GM19395 (cell line): Measurements from ENCODE around the gene STRADB.
A peak's percentile ranks its signal among the peaks of the same experiment; 100 is the strongest.
"Not testable (repeated sequence)": the region's sequence is repeated elsewhere in the genome, so short reads cannot be mapped to it uniquely, and the experiment has no call there.

Source experiments
- ATAC-seq: cut with Tn5 transposase; IDR thresholded peaks from one replicate; pipeline ENCODE4 v1.9.1; 2021; ENCODE audit warnings: mild to moderate bottlenecking, moderate library complexity; ENCODE audit not compliant: unreplicated experiment

The STRADB gene, protein sequence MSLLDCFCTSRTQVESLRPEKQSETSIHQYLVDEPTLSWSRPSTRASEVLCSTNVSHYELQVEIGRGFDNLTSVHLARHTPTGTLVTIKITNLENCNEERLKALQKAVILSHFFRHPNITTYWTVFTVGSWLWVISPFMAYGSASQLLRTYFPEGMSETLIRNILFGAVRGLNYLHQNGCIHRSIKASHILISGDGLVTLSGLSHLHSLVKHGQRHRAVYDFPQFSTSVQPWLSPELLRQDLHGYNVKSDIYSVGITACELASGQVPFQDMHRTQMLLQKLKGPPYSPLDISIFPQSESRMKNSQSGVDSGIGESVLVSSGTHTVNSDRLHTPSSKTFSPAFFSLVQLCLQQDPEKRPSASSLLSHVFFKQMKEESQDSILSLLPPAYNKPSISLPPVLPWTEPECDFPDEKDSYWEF

DNA sequence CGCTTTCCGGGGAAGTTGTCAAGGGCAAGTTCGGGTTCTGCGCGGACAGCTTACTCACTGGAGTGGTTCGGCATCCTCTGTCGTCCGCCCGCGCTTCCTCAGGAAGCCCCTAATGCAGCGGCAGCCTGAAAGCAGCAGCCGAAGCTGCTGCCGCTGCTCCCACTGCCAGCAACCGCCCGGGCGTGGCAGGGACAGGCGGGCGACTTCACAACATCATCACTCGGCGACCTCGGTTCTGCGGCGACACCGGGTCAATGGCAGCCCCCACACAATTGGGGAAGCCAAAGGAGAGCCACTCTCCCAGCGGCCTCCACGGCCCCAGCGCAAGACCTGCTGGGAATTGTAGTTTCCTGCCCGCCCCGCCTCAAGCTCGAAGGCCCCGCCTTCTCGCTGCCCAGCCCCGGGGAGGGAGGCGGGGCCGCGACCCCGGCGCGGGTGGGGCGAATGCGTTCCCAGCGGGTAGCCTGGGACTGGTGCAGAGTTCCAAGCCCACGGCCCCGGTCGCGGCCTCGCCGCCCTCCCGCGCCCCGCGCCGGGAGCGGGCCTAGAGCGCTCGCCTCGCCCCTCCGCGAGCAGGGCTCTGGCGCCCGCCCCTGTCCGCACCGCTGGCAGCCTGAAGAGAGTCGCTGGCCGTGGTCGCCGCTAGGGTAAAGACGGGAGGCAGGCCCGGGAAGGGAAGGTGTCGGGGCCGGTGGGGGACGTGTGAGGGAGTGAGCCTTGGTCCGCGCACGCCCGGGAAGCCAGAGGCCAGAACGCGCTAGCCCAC is at the start of gene STRADB, which contains the start of gene TRAK2:
TSS of gene STRADB (plus strand) at position 449 of the 766 bp plus-strand sequence. CDS start 3,101 bp downstream, outside the sequence.
TSS of gene TRAK2 (minus strand) at position 167 of the 766 bp plus-strand sequence. CDS start 30,951 bp downstream, outside the sequence.
- ATAC-seq = peak; percentile 96

DNA sequence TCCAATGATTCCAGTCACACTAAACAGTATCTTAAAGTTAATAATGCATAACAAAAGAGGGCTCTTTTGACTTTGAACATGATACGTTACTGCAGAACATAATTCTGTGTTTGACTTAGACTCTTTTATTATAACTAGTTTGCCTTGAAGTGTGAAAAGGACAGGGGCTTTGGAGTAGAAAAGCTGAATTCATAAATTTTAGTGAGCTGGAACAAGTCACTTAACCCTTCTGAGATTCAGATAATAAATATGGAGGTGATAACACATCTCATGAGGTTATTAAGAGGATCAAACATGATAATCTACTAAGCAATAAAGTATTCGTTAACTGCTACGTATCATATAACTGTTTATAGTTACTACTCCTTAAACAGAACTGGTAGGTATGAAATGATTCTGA is 49.7 kb upstream of the STRADB start:
- ATAC-seq = no peak

DNA sequence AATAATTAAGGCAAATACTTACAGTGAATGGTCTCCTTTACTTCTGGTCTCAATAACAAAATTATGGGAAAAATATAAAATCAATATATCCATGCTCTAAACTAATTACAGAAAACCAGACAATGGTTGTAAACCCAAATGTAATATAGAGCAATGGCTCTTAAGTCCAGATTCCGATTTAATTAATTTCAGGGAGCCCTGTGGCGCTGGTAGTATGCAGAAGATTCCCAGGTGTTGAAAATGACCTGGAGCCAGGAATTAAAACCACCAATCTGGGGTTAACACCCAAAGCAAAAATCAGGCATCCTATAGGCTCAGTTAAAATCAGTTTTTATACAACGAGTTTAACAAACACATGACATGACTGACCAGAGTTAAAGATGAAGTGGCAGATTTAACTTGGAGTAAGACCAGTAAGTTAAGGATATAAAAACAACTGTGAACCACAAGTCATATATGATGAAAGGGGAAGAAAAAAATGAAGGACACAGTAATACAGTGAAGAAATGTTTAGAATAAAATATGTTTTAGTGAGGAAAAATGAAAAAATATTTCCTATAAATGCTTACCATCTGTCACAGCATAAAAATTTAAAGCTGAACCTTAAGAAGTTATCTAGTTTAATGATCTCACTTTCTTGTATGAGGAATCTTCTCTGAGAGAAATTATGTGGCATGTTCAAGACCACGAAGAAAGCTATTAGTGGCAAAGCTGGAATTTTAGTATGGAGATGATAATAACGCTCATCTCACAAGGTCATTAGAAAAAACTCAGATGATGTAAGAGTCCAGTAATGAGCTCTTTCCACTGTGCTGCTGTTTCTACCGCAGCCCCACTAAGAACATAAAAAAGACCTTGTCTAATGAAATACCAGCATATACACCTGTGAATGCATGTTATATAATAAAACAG is 48.6 kb upstream of the STRADB start:
- no peak for ATAC-seq

DNA sequence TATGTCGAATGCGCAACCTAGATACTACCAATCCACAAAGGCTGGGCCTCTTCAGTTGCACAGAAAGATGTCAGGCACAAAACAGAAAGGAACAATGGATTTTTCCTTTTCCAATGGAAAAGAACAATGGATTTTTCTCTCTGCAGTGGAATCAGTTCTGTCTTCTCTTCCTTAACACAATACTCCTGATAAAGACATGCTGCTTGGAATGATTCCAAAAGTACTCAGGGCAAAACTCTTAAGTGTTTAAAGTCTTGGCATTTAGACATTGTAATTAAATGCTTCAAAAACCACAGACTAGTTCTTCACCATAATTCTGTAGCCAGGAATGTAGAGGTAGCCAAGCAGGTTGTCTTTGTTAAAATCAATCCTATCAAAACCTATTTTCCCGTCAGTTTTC is 47.7 kb upstream of the STRADB start:
- ATAC-seq = no peak

DNA sequence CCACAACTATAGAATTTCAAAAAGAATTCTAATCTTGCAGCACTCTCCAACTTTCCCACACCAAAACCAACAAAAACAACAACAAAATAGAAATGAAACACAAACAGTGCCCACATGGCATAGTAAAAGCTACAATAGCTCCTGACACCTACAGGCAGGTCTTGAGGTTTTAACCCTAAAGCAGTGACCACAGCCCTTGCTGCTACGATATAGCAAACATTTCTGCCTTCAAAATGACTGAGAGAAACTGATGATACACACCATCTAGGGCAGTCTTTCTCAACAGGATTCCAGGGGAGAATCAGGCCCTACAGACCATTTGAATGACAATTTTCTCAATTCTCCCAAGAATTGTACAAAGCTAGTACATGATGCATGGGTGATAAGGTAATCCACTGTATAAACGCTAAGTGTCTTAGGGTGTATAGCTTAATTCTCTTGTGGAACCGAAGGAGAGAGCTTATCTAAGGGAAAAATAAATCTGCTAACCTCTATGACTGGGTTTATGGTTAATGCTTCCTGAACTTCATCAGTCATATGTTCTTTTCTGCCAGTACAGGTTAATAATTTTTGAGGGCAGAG is 46.8 kb upstream of the STRADB start:
- ATAC-seq = no peak

DNA sequence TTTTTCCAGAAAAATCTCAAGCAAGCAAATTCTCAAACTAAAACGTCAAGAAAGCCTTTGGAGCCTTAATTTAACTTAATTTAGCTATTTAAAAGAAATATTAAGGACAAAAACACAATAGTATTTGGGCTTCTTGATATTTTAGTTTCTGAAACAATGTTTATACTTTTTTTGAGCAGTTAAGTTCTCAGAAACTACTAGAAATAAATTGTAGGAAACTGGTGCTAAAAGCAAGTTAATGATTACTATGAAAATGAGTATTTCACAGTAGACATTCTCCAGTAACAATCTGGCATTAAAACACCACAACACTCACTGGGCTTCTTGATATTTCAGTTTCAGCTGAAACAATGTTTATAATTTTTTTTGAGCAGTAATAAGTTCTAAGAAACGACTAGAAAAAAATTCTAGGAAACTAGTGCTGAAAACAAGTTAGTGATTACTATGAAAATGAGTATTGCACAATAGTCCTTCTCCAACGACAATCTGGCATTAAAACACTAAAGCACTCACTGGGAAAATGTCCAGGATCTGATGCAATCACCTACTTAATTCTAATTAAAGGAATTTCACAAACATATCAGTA is 45.4 kb upstream of the STRADB start:
- ATAC-seq = no peak

DNA sequence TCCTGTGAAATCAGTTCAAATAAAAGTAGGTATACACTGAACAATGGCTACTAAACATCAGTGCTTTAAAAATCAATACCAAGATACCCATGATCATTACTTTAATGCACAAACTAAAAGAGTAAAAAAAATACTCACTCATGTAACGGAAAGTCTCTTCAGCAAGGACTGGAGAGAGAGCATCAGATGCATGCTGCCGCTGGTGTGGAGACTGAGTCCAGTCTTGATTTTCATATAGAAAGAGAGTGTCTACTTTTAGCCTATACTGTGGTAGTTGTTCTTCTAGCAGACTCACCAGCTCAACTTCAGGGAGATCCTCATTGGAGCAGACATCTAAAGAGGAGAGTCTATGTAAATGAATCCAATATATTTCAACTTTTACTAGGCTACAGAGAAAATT is 44.3 kb upstream of the STRADB start:
- no peak for ATAC-seq

DNA sequence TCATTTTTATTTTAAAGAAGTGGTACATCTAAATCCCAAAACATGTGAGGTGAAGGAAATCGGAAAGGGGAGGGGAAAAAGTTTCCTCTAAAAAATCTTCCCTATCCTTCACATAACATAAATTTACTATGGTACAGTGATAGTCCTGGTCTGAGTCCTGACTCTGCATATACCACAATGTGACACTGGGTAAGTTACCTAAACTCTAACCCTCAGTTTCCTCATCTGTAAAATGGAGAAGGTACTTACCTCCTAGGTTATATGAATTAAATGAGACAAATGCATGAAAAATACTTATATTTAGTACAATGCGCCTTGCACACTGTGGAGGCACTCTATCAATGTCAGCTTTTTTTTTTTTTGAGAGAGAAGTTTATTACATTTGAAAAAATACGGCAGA is 42.6 kb upstream of the STRADB start:
- ATAC-seq = no peak

DNA sequence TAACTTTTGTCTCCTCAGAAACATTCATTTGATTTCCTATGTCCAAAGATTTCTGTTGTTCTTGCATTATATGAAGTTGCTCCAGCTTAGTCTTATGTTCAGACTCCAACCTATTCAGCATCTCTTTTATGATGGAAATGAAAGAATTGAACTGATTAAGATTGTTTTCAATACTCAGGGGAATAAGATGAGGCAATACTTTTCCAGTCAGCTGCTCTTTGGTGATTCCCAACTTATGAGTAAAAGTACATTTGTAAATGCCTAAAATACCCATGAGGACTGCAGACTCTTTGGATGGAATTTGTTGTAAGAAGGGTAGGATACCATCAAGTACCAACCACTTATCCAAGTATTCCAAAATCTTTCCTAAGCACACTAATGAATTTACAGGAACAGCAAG is 40.1 kb upstream of the STRADB start:
- ATAC-seq = no peak

DNA sequence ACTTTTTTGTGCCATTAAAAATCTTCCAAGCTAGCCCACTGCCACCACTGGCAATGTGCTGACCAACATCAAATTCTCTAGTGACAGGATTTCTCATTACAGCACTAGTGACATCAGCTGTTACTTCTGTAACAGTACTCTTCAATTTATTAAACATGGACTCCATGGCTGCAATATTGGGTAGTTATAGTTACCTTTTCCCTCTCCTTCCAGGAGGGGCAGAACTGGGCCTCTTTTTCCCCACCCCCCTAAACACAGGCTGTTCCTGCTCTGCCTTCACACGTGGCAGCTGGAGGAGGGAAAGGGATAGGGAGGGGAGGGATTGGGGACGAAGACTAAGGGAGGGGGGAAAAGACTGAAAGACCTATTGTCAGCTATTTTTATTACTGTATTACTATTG is 38.4 kb upstream of the STRADB start:
- ATAC-seq = no peak

DNA sequence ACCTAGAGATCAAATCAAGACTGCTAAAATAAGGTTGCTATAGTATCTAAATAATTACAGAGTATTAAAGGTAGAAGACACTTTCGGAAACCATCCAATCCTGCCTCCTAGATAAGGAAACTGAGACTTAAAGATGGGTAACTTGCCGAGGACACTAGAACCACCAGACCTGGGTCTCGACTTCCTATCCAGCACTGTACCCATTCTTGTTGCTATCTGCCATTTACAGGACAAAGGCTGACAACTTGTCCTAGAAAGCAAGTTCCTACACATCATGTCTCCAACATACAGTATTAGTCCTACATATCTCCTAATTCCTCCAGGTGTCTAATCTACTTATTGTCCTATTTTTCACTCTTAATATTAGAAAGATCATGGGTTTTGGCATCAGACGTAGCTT is 38.0 kb upstream of the STRADB start:
- no peak for ATAC-seq

DNA sequence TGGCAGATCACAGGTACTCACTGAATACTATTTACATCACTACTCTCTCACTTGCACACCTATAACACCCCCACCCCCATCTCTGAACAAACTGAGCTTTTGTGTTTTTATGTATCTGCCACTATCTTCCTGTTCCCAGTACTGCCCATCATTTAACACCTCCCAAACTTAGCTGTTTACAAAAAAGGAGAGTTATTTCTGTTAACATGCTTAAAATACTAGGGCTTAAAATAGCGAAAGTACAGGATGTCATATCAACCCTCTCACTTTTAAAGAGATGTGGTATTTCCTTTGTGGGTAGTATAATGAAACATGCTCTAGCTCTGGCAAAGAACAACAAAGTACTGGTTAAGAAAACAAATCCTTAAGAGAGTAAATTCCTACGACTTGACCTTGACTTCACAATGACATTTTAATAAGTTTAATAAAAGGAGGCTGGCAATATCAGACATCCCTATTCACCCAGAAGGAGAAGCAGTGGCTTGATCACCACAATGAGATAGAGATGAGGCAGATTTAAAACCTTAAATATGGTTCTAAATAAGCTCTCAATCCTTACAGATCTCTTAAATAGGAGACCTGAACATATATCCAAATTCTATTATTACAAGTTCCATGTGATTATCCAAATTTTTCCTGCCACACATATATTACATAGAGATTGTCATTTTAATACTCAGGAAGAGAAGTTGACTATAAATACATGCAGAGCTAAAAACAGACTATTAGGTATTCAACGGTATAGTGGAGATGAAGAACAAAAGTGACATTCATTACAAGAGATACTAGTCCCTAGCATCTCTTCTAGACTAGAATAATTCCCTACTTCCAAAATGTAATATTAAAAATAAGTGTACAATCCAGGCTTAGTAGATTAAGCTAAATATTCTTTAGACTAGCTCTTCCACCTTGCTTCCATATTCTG is 37.2 kb upstream of the STRADB start:
- ATAC-seq = peak; percentile 89

DNA sequence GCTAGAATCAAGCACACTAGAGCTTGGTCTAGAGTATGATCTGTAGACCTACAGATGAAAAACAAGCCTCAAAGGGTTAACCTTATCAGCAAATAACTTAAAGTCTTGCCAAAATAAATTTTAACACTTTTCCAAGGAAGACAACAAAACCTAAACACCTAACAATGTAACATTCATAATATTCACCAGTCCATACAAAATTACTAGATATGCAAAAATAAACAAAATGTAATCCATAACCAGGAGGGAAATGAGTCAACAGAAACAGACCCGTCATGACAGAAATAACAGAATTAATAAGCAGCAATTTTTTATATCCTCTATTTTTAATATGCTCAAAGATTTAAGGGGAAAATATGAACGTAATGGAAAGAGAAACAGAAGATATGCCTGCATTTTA is 36.4 kb upstream of the STRADB start:
- ATAC-seq = no peak

DNA sequence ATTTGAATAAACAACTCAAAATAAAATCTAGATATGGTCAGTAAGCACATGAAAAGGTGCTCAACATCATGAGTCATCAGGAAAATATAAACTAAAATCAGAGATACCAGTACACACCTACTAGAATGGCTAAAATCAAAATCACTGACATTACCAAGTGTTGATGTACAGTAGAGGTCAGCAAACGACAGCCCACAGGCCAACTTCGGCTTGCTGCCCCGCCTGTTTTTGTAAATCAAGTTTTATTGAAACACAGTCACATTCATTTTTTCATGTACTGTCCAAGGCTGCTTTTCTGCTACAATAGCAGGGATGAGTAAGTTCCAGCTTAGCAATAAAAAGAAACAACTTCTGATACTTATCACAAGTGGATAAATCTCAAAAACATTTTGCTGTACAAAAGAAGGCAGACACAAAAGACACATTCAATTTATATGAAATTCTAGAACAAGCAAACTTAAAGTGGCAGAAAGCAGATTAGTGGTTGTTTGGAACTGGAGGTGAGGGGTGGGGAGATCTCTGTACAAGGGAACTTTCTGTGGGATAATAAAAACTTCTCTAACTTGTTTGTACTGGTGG is 32.4 kb upstream of the STRADB start:
- no peak for ATAC-seq

DNA sequence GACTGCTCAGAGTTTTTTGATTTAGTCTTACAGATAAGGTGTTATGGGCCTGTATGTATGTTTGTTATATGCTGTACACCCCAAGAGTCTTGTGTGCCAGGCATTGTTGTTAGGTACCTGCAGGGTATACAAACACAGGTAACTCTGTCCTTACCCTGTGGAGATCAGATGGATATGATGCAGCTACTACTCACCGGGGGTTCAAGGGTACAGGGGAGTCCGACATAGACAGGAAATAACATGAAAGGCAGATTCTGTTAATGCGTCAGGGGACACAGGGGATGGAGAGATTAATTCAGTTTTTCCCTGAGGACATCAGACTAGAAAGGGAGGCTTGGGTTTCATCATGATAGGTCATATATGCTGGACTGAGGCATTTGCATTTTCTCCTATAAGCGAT is 31.6 kb upstream of the STRADB start:
- no peak for ATAC-seq

DNA sequence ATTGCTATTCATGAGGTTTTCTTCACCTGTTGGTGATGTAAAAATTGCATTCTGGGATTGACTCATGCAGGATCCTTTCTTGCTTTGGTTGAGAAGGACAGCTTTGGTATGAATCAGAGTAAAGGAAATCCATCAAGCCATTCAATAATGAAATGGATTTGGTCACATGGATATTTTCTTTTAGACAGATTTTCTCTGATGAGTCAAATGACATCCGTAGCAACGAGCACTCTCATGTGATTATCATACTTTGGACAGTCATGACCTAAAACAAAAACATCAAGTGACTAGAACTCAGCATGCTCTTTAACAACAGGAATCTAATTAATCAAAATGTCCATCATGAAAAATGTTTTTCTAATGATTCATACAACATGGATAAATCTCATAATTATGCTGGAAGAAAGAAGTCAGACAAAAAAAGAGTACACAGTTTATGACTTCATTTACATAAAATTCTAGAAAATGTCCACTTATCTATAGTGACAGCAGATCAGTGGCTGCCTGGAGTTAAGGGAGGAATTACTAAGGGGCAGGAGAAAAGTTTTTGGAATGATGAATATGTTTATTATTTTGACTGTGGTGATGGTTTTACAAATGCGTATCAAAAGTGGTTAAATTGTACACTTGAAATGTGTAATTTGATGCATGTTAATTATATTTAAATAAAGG is 31.0 kb upstream of the STRADB start:
- ATAC-seq = no peak

DNA sequence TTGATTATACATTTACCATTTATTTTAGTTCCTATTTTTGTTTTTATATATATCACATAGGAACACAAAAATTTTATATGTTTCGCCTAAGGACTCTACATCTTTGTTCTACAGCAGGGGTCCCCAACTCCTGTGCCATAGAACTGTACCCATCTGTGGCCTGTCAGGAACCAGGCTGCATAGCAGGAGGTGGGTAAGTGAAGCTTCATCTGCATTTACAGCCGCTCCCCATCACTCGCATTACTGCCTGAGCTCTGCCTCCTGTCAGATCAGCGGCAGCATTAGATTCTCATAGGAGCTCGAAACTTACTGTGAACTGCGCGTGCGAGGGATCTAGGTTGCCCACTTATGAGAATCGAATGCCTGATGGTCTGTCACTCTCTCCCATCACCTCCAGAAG is 25.6 kb upstream of the STRADB start:
- no peak for ATAC-seq

DNA sequence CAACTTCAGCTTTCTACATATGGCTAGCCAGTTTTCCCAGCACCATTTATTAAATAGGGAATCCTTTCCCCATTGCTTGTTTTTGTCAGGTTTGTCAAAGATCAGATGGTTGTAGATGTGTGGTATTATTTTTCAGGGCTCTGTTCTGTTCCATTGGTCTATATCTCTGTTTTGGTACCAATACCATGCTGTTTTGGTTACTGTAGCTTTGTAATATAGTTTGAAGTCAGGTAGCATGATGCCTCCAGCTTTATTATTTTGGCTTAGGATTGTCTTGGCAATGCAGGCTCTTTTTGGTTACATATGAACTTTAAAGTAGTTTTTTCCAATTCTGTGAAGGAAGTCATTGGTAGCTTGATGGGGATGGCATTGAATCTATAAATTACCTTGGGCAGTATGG is 23.2 kb upstream of the STRADB start:
- not testable (repeated sequence) for ATAC-seq
